Thyroid gland (tissue), 4 donors: ENCODE results near the gene TTBK1.

Experiments used
- POLR2A ChIP-seq, 2 donors: fragments of 450-650 bp; IDR thresholded peaks; one replicate each; pipeline ENCODE4 v1.6.1; 2017; ENCODE audit warnings: antibody characterized with exemption in 2 of 2, mild to moderate bottlenecking in 2 of 2, moderate library complexity in 1 of 2
- TF ChIP-seq, protein P1 (sequence below), 6 experiments: fragments of 200-600 bp in 3 of 6; fragments of 450-650 bp in 3 of 6; sonication (generic) in 3 of 6; IDR thresholded peaks; one replicate each; pipeline ENCODE4 v1.5.1; 2016 to 2019; ENCODE audit warnings: antibody characterized with exemption in 6 of 6, mild to moderate bottlenecking in 2 of 6, inconsistent platforms in 1 of 6, moderate library complexity in 1 of 6

DNA sequence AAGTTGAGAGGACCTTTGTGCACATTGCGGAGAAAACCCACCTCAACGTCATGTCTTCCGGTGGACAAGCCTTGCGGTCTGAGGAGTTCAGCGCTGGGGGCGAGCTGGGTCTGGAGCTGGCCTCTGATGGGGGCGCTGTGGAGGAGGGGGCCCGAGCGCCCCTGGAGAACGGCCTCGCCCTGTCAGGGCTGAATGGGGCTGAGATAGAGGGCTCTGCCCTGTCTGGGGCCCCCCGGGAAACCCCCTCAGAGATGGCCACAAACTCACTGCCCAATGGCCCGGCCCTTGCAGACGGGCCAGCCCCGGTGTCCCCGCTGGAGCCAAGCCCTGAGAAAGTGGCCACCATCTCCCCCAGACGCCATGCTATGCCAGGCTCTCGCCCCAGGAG is 40.2 kb downstream of the TTBK1 start:
- TF ChIP-seq, protein P1, sequence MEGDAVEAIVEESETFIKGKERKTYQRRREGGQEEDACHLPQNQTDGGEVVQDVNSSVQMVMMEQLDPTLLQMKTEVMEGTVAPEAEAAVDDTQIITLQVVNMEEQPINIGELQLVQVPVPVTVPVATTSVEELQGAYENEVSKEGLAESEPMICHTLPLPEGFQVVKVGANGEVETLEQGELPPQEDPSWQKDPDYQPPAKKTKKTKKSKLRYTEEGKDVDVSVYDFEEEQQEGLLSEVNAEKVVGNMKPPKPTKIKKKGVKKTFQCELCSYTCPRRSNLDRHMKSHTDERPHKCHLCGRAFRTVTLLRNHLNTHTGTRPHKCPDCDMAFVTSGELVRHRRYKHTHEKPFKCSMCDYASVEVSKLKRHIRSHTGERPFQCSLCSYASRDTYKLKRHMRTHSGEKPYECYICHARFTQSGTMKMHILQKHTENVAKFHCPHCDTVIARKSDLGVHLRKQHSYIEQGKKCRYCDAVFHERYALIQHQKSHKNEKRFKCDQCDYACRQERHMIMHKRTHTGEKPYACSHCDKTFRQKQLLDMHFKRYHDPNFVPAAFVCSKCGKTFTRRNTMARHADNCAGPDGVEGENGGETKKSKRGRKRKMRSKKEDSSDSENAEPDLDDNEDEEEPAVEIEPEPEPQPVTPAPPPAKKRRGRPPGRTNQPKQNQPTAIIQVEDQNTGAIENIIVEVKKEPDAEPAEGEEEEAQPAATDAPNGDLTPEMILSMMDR (IDR thresholded peaks at IDR 0.05) = no peak
- no peak for TF ChIP-seq POLR2A (IDR thresholded peaks at IDR 0.05)
